Measurements from ENCODE around the gene PNMA6E.

DNA sequence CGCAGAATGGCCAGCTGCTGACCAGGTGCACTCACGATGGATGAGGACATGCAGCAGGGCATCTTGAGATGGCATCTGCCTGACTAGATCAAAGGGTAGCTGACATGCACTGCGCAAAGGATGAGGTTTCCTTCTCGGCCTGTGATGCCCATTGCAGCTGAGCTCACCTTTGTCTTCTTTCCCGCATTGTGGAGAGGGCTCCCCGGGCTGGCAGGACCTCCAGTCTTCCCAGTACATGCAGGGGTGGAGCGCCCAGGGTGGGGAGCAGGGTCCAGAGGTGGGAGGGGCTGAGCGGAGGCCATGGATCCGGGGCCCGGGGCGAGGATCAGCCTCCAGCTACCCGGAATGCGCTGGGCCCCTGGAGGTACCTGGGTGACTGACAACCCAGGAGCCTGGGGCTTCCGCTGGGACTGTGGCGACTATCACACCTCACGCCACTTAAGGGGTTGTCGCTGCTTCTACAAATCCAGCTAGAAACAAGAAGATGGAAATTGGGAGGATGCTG is 32.7 kb upstream of the PNMA6E start:
- TF ChIP-seq POLR2AphosphoS5 (IDR thresholded peaks at IDR 0.05; ENCODE audit: borderline replicate concordance, low read depth, low read length) = no peak
- no peak for TF ChIP-seq EZH2 (IDR thresholded peaks at IDR 0.05)

All from SK-N-MC (cell line).